ENCODE data around the gene LRCH1. TPM values are rescaled to one million over a fixed set of nuclear protein-coding genes. Genes with fewer than 3 reads are reported as not detected.

Gene LRCH1
- total RNA-seq, 1 donor, result 10.0 TPM

DNA sequence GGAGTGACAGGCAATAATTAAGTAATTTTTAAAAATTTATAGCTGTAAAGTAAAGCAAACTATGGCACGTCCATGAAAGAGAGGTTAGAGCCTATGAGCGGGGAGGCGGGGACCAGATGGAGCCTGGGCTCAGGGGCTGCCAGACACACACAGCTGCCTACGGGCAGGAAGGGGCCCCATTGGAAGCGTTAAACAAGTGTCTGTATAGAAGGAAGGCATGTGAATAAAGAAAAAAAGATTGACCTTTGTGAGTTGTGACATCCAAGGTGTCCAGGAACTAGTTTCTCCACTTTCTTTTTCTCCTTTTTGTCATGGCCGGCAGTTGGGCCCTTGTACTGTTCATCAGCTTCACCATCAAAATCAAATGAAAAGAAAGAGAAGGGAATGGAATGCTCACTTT is 56.8 kb downstream of the LRCH1 start:
- DNase-seq (ENCODE audit: low read depth in 2 of 3, low spot score in 2 of 3), result no peak

DNA sequence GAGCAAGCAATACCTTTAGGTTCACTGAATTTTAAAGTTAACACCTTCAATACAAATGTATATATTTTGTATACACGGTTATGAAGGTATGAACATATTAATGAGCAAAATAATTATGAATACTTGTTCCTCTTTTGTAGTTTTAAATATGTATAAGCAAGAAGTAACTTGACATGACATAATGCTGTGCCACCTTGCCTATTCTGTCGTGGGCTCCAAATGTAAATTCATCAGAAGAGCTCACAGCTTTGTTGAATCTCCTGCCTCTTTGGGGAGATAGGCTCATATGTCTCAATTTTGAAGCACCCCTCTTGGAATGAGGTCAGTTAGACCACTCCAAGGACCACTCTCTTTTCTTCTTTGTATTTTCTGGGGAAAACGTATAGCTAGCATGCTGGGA is 59.3 kb downstream of the LRCH1 start:
- no peak for DNase-seq (ENCODE audit: low read depth in 2 of 3, low spot score in 2 of 3)

DNA sequence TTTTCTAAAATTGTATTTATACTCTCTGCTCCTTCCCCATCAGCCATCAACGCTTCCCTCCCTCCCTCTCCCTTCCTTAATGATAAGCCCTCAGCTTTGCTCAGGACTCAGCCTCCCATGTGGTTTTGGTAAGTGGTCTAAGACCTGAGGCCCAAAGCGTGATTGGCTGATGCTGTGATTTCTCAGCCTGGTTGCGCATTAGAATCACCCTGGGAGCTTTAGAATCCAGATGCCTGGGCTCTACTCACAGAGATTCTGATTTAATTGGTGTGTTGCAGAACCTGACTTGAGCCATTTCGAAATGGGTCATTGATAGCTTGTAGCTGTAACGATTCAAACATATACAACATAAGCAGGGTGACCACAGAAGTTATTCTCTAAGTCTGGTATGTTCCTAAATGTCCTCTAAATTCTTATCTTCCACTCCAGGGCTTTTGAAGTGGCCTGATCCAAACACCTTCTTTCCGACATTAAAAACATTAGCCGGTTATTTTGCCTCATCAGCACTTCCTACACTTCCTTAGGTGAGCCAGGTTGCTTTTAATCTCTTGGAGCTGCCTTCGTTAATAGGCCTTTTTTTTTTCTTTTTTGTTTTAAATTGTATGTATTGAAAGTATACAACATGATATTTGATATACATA is 60.6 kb downstream of the LRCH1 start:
- DNase-seq (ENCODE audit: low read depth in 2 of 3, low spot score in 2 of 3), result no peak

DNA sequence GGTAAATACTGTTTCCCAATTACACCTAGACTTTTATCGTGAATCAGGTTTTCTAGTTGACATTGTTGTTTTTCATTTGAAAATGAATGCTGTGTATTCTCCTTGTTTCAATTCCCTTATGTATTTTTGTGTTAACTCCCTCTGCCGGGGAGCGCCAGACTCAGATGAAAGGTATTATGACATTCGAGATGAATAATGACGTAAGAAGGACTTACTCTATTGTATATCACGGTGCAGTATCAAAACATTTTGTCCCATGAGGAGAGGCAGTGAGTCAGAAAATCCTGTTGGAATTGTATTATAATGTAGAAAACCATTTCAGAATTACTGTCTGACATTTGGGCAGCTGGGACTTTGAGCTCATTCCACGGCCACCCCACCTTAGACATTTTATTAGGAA is 61.6 kb downstream of the LRCH1 start:
- no peak for DNase-seq (ENCODE audit: low read depth in 2 of 3, low spot score in 2 of 3)

- DNase-seq (ENCODE audit: low read depth in 2 of 3, low spot score in 2 of 3), result no peak
Measured at GRCh38 chr13:46615888-46616531, 63.0 kb downstream of the LRCH1 start.

- no peak for DNase-seq (ENCODE audit: low read depth in 2 of 3, low spot score in 2 of 3)
Measured at GRCh38 chr13:46617229-46617721, 64.3 kb downstream of the LRCH1 start.

GRCh38 chr13:46617885-46618284 is 64.9 kb downstream of the LRCH1 start:
- DNase-seq (ENCODE audit: low read depth in 2 of 3, low spot score in 2 of 3), result no peak

- DNase-seq (ENCODE audit: low read depth in 2 of 3, low spot score in 2 of 3), result no peak
Measured at GRCh38 chr13:46618694-46619254, 65.8 kb downstream of the LRCH1 start.

GRCh38 chr13:46620029-46620428 is 67.1 kb downstream of the LRCH1 start:
- DNase-seq (ENCODE audit: low read depth in 2 of 3, low spot score in 2 of 3), result no peak

DNA sequence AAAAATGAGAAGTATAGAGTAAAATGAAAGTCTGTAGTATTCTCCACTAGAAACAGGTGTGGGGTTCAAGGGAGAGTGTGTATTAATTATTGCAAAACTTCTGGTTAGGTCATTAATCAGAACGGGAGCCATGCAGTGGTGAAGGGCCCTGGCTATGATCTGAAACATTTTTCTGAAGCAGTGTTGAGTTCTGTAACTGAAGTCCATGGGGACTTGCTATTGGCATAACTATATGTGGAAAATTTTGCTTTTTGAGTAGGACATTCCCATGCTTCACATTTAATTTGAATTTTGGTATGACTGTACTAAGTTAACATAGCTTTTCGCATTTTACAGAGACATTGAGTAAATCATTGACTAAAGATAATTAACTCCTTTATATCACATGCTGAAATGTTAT is 67.5 kb downstream of the LRCH1 start:
- no peak for DNase-seq (ENCODE audit: low read depth in 2 of 3, low spot score in 2 of 3)

- no peak for DNase-seq (ENCODE audit: low read depth in 2 of 3, low spot score in 2 of 3)
Measured at GRCh38 chr13:46621133-46621532, 68.2 kb downstream of the LRCH1 start.

GRCh38 chr13:46621792-46622629 is 69.0 kb downstream of the LRCH1 start:
- no peak for DNase-seq (ENCODE audit: low read depth in 2 of 3, low spot score in 2 of 3)

DNA sequence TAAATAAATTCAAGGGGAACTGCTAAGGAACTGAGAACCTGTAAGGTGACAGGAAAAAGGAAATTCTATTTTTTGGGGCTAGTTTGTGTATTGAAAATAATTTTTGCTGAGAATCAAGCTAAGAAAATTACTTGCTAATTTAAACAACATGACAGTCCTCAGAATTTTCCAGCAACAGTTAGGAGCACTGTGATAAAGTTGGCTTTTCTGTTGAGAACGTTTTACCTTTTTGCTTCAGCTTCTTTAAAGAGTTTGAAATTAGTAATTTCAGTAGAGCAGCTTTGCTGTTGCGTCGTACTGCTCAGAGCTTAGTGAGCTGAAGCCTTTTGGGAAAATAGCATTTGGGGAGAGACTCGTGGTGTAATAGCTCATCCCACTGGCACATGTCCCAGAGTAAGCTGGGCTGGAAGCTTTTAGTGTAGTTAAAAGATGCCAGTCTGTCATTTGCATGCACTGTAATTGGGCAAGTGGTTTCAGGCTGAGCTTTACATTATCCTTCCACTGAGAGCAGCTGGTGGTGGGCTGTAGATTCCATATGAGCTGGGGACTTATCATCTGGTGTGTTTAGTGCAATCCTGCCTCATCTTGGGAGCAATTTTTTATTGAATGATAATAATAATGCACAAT is 69.8 kb downstream of the LRCH1 start:
- DNase-seq (ENCODE audit: low read depth in 2 of 3, low spot score in 2 of 3), result no peak

- no peak for DNase-seq (ENCODE audit: low read depth in 2 of 3, low spot score in 2 of 3)
Measured at GRCh38 chr13:46624353-46624752, 71.4 kb downstream of the LRCH1 start.

GRCh38 chr13:46624821-46625220 is 71.9 kb downstream of the LRCH1 start:
- DNase-seq (ENCODE audit: low read depth in 2 of 3, low spot score in 2 of 3), result no peak

DNA sequence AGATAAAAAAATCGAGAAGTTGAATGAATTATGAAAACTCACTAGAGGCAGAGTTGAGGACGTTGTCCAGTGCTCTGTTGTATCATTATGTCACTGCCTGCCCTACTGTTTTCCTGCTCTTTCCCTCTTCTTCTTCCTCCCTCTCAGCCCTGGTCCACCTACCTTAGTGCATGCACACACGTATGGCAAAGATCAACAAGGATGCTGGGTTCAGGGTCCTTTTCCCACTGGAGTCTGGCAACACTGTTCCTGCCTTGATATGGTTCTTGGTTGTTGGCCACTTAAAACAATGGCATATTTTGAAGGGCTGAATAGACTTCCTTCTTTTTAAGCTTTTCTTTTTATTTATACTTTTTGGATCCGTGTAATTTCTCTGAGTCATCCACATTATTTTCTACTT is 74.5 kb downstream of the LRCH1 start:
- DNase-seq (ENCODE audit: low read depth in 2 of 3, low spot score in 2 of 3), result no peak

GRCh38 chr13:46628622-46629365 is 75.8 kb downstream of the LRCH1 start:
- DNase-seq (ENCODE audit: low read depth in 2 of 3, low spot score in 2 of 3), result no peak

- DNase-seq (ENCODE audit: low read depth in 2 of 3, low spot score in 2 of 3), result no peak
Measured at GRCh38 chr13:46629811-46630413, 76.9 kb downstream of the LRCH1 start.

- peak in 1 of 3 donors; percentile 37 for DNase-seq (ENCODE audit: low read depth in 2 of 3, low spot score in 2 of 3)
Measured at GRCh38 chr13:46630431-46631178, 77.6 kb downstream of the LRCH1 start.
